Right lobe of liver (tissue), 6 donors: ENCODE results near the gene PTPRR. TPM values are rescaled to one million over a fixed set of nuclear protein-coding genes. Genes with fewer than 3 reads are reported as not detected.

Source experiments
- ATAC-seq, 4 donors: fragments of 200-7000 bp; cut with Tn5 transposase; one replicate each; pipeline ENCODE4 v1.9.1; 2020; ENCODE audit warnings: mild to moderate bottlenecking in 4 of 4, moderate library complexity in 4 of 4
- DNase-seq, 3 donors: peaks; one replicate each; pipeline ENCODE4 v3.0.0-alpha.2; 2020
- H3K27ac ChIP-seq, 3 donors: fragments of 200-600 bp; one replicate each; pipeline ENCODE4 v1.8.0; 2022
- H3K27me3 ChIP-seq, 2 donors: fragments of 200-600 bp; one replicate each; pipeline ENCODE4 v1.8.0; 2022
- H3K36me3 ChIP-seq, 4 donors: fragments of 200-600 bp; sonication (generic) in 1 of 4; one replicate each; pipeline versions ENCODE4 v1.5.1 to v1.8.0; 2017 to 2022; ENCODE audit warnings: control low read depth in 1 of 4
- H3K4me1 ChIP-seq, 4 donors: fragments of 200-600 bp; sonication (generic) in 1 of 4; one replicate each; pipeline versions ENCODE4 v1.5.1 to v1.8.0; 2017 to 2022; ENCODE audit warnings: control low read depth in 1 of 4
- H3K4me3 ChIP-seq, 3 donors: fragments of 200-600 bp; one replicate each; pipeline ENCODE4 v1.8.0; 2022
- H3K9me3 ChIP-seq, 4 donors: fragments of 200-600 bp; sonication (generic) in 1 of 4; one replicate each; pipeline versions ENCODE4 v1.5.1 to v1.8.0; 2017 to 2022; ENCODE audit warnings: control low read depth in 1 of 4
- CTCF ChIP-seq, 4 donors: fragments of 200-600 bp in 3 of 4; fragments of 450-650 bp in 1 of 4; IDR thresholded peaks; one replicate each; pipeline versions ENCODE4 v1.5.1 to v1.8.0; 2016 to 2022; ENCODE audit warnings: antibody characterized with exemption in 4 of 4, mild to moderate bottlenecking in 2 of 4
- POLR2A ChIP-seq: fragments of 450-650 bp; IDR thresholded peaks from one replicate; pipeline ENCODE4 v1.6.1; 2017; ENCODE audit warnings: antibody characterized with exemption, mild to moderate bottlenecking
- WGBS: methylation state at CpG from one replicate; pipeline ENCODE4 v1.1.6; 2018; ENCODE audit warnings: low coverage, low lambda C conversion rate; ENCODE audit not compliant: insufficient coverage; ENCODE audit errors: missing lambda C conversion rate; 5-methylcytosine and 5-hydroxymethylcytosine counted together
- intact Hi-C, 2 donors: fragments of 100-400 bp; cut with DNase I; formaldehyde crosslinking; loops; one replicate each; pipeline versions ENCODE4 v1.11.2 to v1.14.1; 2022
- total RNA-seq, 6 experiments: library from RNA; depleted of rRNA in 2 of 6; stranded (reverse); fragments of >200 nt in 2 of 6; fragmentation: NEBNext Ultra II Directional in 3 of 6; extraction: Animal tissue kit (Norgen Biotek cat#: 25700) in 3 of 6; gene quantifications; one replicate each; pipeline versions ENCODE4 v1.1.0 to v1.2.4, GENCODE V29; 2016 to 2023
- donor health status: DM: no; HTN: yes; CAD: no.
- donor health status: DM: no; HTN: no; CAD: no.
- donor health status: DM: no; HTN: no; CAD: no.
- donor health status: DM: no; HTN: yes; CAD: no.
- donor health status: DM: no; HTN: yes; CAD: no.

The PTPRR gene
- total RNA-seq, 6 experiments from 2014 or later, result 0.12 TPM; not detected in 5

GRCh38 chr12:70849265-70849960 is 71.1 kb downstream of the PTPRR start:
- Histone ChIP-seq H3K27me3 (no peaks in the 10 kb centered on the region), H3K9me3 (no peaks in the 10 kb centered on the region), H3K36me3 (no peaks in the 10 kb centered on the region), H3K27ac (no peak overlapping the region), H3K4me3 (no peak overlapping the region), H3K4me1 (peaks cover 0 to 22% (median 0%) of the 10 kb centered on the region in 4 donors)
- DNase-seq (no peak), ATAC-seq (peak in 1 of 4 donors; percentile 22)
- TF ChIP-seq CTCF (IDR thresholded peaks at IDR 0.05) (peak; percentile 37 to 55 (median 38)), POLR2A (no peak)
- WGBS, result 26% methylated on average over 3 of the region's 3 CpGs
- intact Hi-C loops, result loop anchor here in 1 of 2 donors (10.0 kb wide), 1 partner anchor 115 kb away; no protein-coding TSS in a partner anchor

- Histone ChIP-seq H3K36me3 (no peaks in the 10 kb centered on the region), H3K4me1 (peaks cover 0 to 6% (median 0%) of the 10 kb centered on the region in 4 donors), H3K4me3 (no peak overlapping the region), H3K9me3 (no peaks in the 10 kb centered on the region), H3K27me3 (no peaks in the 10 kb centered on the region), H3K27ac (no peak overlapping the region)
- no peak for TF ChIP-seq POLR2A
- TF ChIP-seq CTCF (IDR thresholded peaks at IDR 0.05), result no peak
- ATAC-seq, result no peak
- 77% methylated on average over 4 of the region's 4 CpGs for WGBS
- DNase-seq, result no peak
- intact Hi-C loops, result loop anchor here in 1 of 2 donors (10.0 kb wide), 1 partner anchor 113 kb away; no protein-coding TSS in a partner anchor
Measured at GRCh38 chr12:70847871-70848270, 72.7 kb downstream of the PTPRR start.

GRCh38 chr12:70845268-70845667 is 75.3 kb downstream of the PTPRR start:
- TF ChIP-seq CTCF (IDR thresholded peaks at IDR 0.05), result no peak
- TF ChIP-seq POLR2A, result no peak
- Histone ChIP-seq H3K4me1 (no peaks in the 10 kb centered on the region), H3K27me3 (no peaks in the 10 kb centered on the region), H3K36me3 (no peaks in the 10 kb centered on the region), H3K9me3 (no peaks in the 10 kb centered on the region), H3K4me3 (no peak overlapping the region), H3K27ac (no peak overlapping the region)
- ATAC-seq (no peak), DNase-seq (no peak)
- intact Hi-C loops, result loop anchor here in 1 of 2 donors (10.0 kb wide), 1 partner anchor 110 kb away; no protein-coding TSS in a partner anchor
- WGBS, result 65% methylated on average over 2 of the region's 3 CpGs

GRCh38 chr12:70843363-70843762 is 77.2 kb downstream of the PTPRR start:
- Histone ChIP-seq H3K9me3 (no peaks in the 10 kb centered on the region), H3K27ac (no peak overlapping the region), H3K36me3 (no peaks in the 10 kb centered on the region), H3K4me3 (no peak overlapping the region), H3K27me3 (no peaks in the 10 kb centered on the region), H3K4me1 (no peaks in the 10 kb centered on the region)
- ATAC-seq, result no peak
- DNase-seq, result no peak
- intact Hi-C loops, result loop anchor here in 1 of 2 donors (10.0 kb wide), 1 partner anchor 109 kb away; no protein-coding TSS in a partner anchor
- 69% methylated on average over 3 of the region's 3 CpGs for WGBS
- TF ChIP-seq CTCF (IDR thresholded peaks at IDR 0.05) (no peak), POLR2A (no peak)
